H9 (cell line): ENCODE results near the gene DMPK. TPM values are rescaled to one million over a fixed set of nuclear protein-coding genes. Genes with fewer than 3 reads are reported as not detected.

Experiments used
- DNase-seq: peaks from one replicate; pipeline ENCODE4 v3.0.0-alpha.2; 2017
- H2AFZ ChIP-seq: one replicate; pipeline ENCODE4 v1.6.1; 2013; ENCODE audit warnings: mild to moderate bottlenecking, low read length, control low read depth, moderate library complexity
- H2AK5ac ChIP-seq: 2 replicates; pipeline ENCODE4 v1.6.1; 2013; ENCODE audit warnings: low read length, control low read depth, mixed read lengths; ENCODE audit not compliant: insufficient read length
- H2BK120ac ChIP-seq: one replicate; pipeline ENCODE4 v1.6.1; 2013; ENCODE audit warnings: low read depth, mild to moderate bottlenecking, low read length, control low read depth, inconsistent platforms; ENCODE audit not compliant: poor library complexity, severe bottlenecking
- H2BK12ac ChIP-seq: 2 replicates; pipeline ENCODE4 v1.6.1; 2013; ENCODE audit warnings: low read length, control low read depth, mixed read lengths, low read depth; ENCODE audit not compliant: insufficient read length
- H2BK15ac ChIP-seq: 2 replicates; pipeline ENCODE4 v1.6.1; 2013; ENCODE audit warnings: low read depth, low read length, control low read depth
- H2BK20ac ChIP-seq: one replicate; pipeline ENCODE4 v1.6.1; 2013; ENCODE audit warnings: low read depth, mild to moderate bottlenecking, low read length, control low read depth, inconsistent platforms; ENCODE audit not compliant: poor library complexity, severe bottlenecking
- H2BK5ac ChIP-seq: 2 replicates; pipeline ENCODE4 v1.6.1; 2013; ENCODE audit warnings: low read length, control low read depth, mixed read lengths; ENCODE audit not compliant: insufficient read length
- H3K14ac ChIP-seq: 2 replicates; pipeline ENCODE4 v1.6.1; 2013; ENCODE audit warnings: low read length, control low read depth; ENCODE audit not compliant: insufficient read depth
- H3K18ac ChIP-seq: 2 replicates; pipeline ENCODE4 v1.6.1; 2013; ENCODE audit warnings: low read depth, mild to moderate bottlenecking, mixed read lengths, low read length, control low read depth; ENCODE audit not compliant: insufficient read length
- H3K23ac ChIP-seq: 2 replicates; pipeline ENCODE4 v1.6.1; 2013; ENCODE audit warnings: low read length, control low read depth, mixed read lengths, low read depth; ENCODE audit not compliant: insufficient read length
- H3K23me2 ChIP-seq: 2 replicates; pipeline ENCODE4 v1.6.1; 2013; ENCODE audit warnings: low read depth, mild to moderate bottlenecking, mixed read lengths, low read length, control low read depth; ENCODE audit not compliant: insufficient read length, poor library complexity, severe bottlenecking
- H3K27ac ChIP-seq: 2 replicates; pipeline ENCODE4 v1.5.1; 2013; ENCODE audit warnings: low read length, control low read depth, mixed read lengths, low read depth; ENCODE audit not compliant: insufficient read length
- H3K27me3 ChIP-seq: 2 replicates; pipeline ENCODE4 v1.6.1; 2013; ENCODE audit warnings: low read length, control low read depth, inconsistent platforms; ENCODE audit not compliant: insufficient read depth
- H3K4ac ChIP-seq: 2 replicates; pipeline ENCODE4 v1.6.1; 2013; ENCODE audit warnings: low read depth, mild to moderate bottlenecking, control low read depth, inconsistent platforms, low read length, moderate library complexity
- H3K4me1 ChIP-seq: 2 replicates; pipeline ENCODE4 v1.6.1; 2013; ENCODE audit warnings: low read length, control low read depth, inconsistent platforms; ENCODE audit not compliant: insufficient read depth
- H3K4me2 ChIP-seq: 2 replicates; pipeline ENCODE4 v1.6.1; 2013; ENCODE audit warnings: low read length, control low read depth, mixed read lengths; ENCODE audit not compliant: insufficient read length, insufficient read depth
- H3K56ac ChIP-seq: 2 replicates; pipeline ENCODE4 v1.6.1; 2013; ENCODE audit warnings: low read depth, mild to moderate bottlenecking, mixed read lengths, low read length, control low read depth; ENCODE audit not compliant: insufficient read length
- H3K79me1 ChIP-seq: 2 replicates; pipeline ENCODE4 v1.6.1; 2013; ENCODE audit warnings: low read depth, mild to moderate bottlenecking, moderate library complexity, low read length, control low read depth, inconsistent platforms; ENCODE audit not compliant: insufficient read depth, poor library complexity, severe bottlenecking
- H3K79me2 ChIP-seq: 2 replicates; pipeline ENCODE4 v1.6.1; 2013; ENCODE audit warnings: low read length, control low read depth, inconsistent platforms; ENCODE audit not compliant: insufficient read depth
- H3K9ac ChIP-seq: 2 replicates; pipeline ENCODE4 v1.6.1; 2013; ENCODE audit warnings: low read length, control low read depth, mixed read lengths; ENCODE audit not compliant: insufficient read length; ENCODE audit errors: extremely low read depth
- H3K9me3 ChIP-seq: one replicate; pipeline ENCODE4 v1.6.1; 2013; ENCODE audit warnings: low read depth, low read length, inconsistent platforms; ENCODE audit not compliant: control insufficient read depth
- H3T11ph ChIP-seq: one replicate; pipeline ENCODE4 v1.6.1; 2013; ENCODE audit warnings: mild to moderate bottlenecking, low read length, control low read depth, inconsistent platforms
- H4K20me1 ChIP-seq: one replicate; pipeline ENCODE4 v1.6.1; 2013; ENCODE audit not compliant: control insufficient read depth, insufficient read length, insufficient read depth
- H4K5ac ChIP-seq: 2 replicates; pipeline ENCODE4 v1.6.1; 2013; ENCODE audit warnings: low read depth, mild to moderate bottlenecking, mixed read lengths, low read length, control low read depth; ENCODE audit not compliant: insufficient read length
- H4K8ac ChIP-seq: replicated peaks from 2 replicates; pipeline ENCODE4 v1.6.1; 2013; ENCODE audit warnings: low read length, control low read depth, mixed read lengths, low read depth; ENCODE audit not compliant: insufficient read length
- H4K91ac ChIP-seq: 2 replicates; pipeline ENCODE4 v1.6.1; 2013; ENCODE audit warnings: low read depth, mild to moderate bottlenecking, moderate library complexity, mixed read lengths, low read length, control low read depth; ENCODE audit not compliant: insufficient read length
- H3K27ac Mint-ChIP-seq, 3 experiments: 2 replicates in 2 of 3; 3 replicates in 1 of 3; pipeline ENCODE4 v1.8.0; 2020 to 2021; ENCODE audit warnings: mixed read lengths in 3 of 3, mild to moderate bottlenecking in 1 of 3, moderate library complexity in 1 of 3
- H3K27me3 Mint-ChIP-seq: 2 replicates; pipeline ENCODE4 v1.8.0; 2021; ENCODE audit warnings: low read depth, mild to moderate bottlenecking, moderate library complexity, mixed read lengths
- H3K36me3 Mint-ChIP-seq, 3 experiments: 2 replicates in 2 of 3; 3 replicates in 1 of 3; pipeline ENCODE4 v1.8.0; 2020 to 2021; ENCODE audit warnings: low read depth in 3 of 3, mixed read lengths in 3 of 3; ENCODE audit not compliant: insufficient read depth in 1 of 3
- H3K4me1 Mint-ChIP-seq, 2 experiments: 2 replicates each; pipeline ENCODE4 v1.8.0; 2020; ENCODE audit warnings: mixed read lengths in 2 of 2
- H3K4me3 Mint-ChIP-seq, 2 experiments: 2 replicates in 1 of 2; 3 replicates in 1 of 2; pipeline ENCODE4 v1.8.0; 2020 to 2021; ENCODE audit warnings: mild to moderate bottlenecking in 2 of 2, mixed read lengths in 2 of 2, moderate library complexity in 1 of 2
- H3K9me3 Mint-ChIP-seq, 2 experiments: 2 replicates in 1 of 2; 3 replicates in 1 of 2; pipeline ENCODE4 v1.8.0; 2020; ENCODE audit warnings: mild to moderate bottlenecking in 2 of 2, mixed read lengths in 2 of 2, moderate library complexity in 1 of 2
- CTCF ChIP-seq: fragments of 200-600 bp; sonication (generic); conservative IDR thresholded peaks from 3 replicates; pipeline ENCODE4 v1.8.0; 2021; ENCODE audit warnings: antibody characterized with exemption, mild to moderate bottlenecking
- WGBS: extraction: QIAGEN DNeasy Blood & Tissue Kit; methylation state at CpG from one replicate; pipeline ENCODE4 v1.1.7; 2013; ENCODE audit warnings: missing lambda C conversion rate, low lambda C conversion rate, mixed read lengths; ENCODE audit not compliant: insufficient read length; ENCODE audit errors: extremely low coverage; 5-methylcytosine and 5-hydroxymethylcytosine counted together
- total RNA-seq: library from RNA; stranded (reverse); gene quantifications from 2 replicates; pipeline ENCODE4 v1.2.1, GENCODE V29; 2021

Gene DMPK
- total RNA-seq, 1 experiment from 2014 or later, result 67.4 TPM

- Histone ChIP-seq H3K79me2 (no peaks in the 10 kb centered on the region), H2BK20ac (no peak overlapping the region)
These were observed 4.8 kb downstream of the DMPK start for GRCh38 chr19:45777395-45777961.

More at GRCh38 chr19:45777395-45777961, 4.8 kb downstream of the DMPK start:
- Histone ChIP-seq H2BK15ac (no peak overlapping the region), H3K23me2 (peaks cover 6% of the 10 kb centered on the region), H4K5ac (no peak overlapping the region), H3K56ac (no peak overlapping the region), H3K4ac (no peak overlapping the region), H3K27ac (no peak overlapping the region), H4K91ac (no peak overlapping the region), H3K18ac (no peak overlapping the region), H4K8ac (no peak overlapping the region), H4K20me1 (no peaks in the 10 kb centered on the region), H3K9ac (no peak overlapping the region), H2AK5ac (no peak overlapping the region), H3K4me2 (no peak overlapping the region), H3K27me3 (no peaks in the 10 kb centered on the region; the same call in 1 of the 2 replicates), H2BK120ac (no peak overlapping the region), H3K14ac (no peak overlapping the region), H3T11ph (no peak overlapping the region), H2AFZ (no peak overlapping the region), H3K9me3 (no peaks in the 10 kb centered on the region), H3K79me1 (no peaks in the 10 kb centered on the region), H2BK5ac (no peak overlapping the region), H3K4me1 (peaks cover 3% of the 10 kb centered on the region; the same call in 1 of the 2 replicates), H3K23ac (no peak overlapping the region), H2BK12ac (no peak overlapping the region)
- no peak for TF ChIP-seq CTCF
- H3K4me1 Mint-ChIP-seq, result peaks cover 21 to 32% of the 10 kb centered on the region in 2 experiments
- no peak overlapping the region for H3K27ac Mint-ChIP-seq
- no peak overlapping the region; a peak in 1 of 5 replicates for H3K4me3 Mint-ChIP-seq
- no peaks in the 10 kb centered on the region for H3K9me3 Mint-ChIP-seq
- peaks cover 16% of the 10 kb centered on the region for H3K27me3 Mint-ChIP-seq
- no peak for DNase-seq
- H3K36me3 Mint-ChIP-seq, result peaks cover 15 to 46% (median 40%) of the 10 kb centered on the region in 3 experiments; a peak in 6 of 7 replicates
- no CpG with 5 or more reads among the region's 34 CpGs for WGBS
